Activated T-helper 1 cell treated with anti-CD3 and anti-CD28 coated beads, Interleukin-12 subunit alpha, Interleukin-12 subunit beta, Interleukin-2, Interleukin-4 antibody, amounts not matched to agents 30 ng/mL and 10 ng/mL and 1 ng/mL, durations not matched to agents 14 hours and 24 hours and 36 hours (primary cell): ENCODE results near the gene NANOS2. TPM values are rescaled to one million over a fixed set of nuclear protein-coding genes. Genes with fewer than 3 reads are reported as not detected.

ENCODE experiments used
- DNase-seq: peaks from one replicate; pipeline ENCODE4 v3.0.0; 2021; ENCODE audit warnings: low spot score
- H3K27ac Mint-ChIP-seq: one replicate; pipeline ENCODE4 v1.8.0; 2021; ENCODE audit warnings: mild to moderate bottlenecking, mixed read lengths
- H3K27me3 Mint-ChIP-seq: one replicate; pipeline ENCODE4 v1.8.0; 2022; ENCODE audit warnings: mild to moderate bottlenecking, moderate library complexity, mixed read lengths; ENCODE audit not compliant: insufficient read depth
- H3K36me3 Mint-ChIP-seq: one replicate; pipeline ENCODE4 v1.8.0; 2021; ENCODE audit warnings: low read depth, mixed read lengths
- H3K4me1 Mint-ChIP-seq: one replicate; pipeline ENCODE4 v1.8.0; 2021; ENCODE audit warnings: low read depth, mixed read lengths
- H3K4me3 Mint-ChIP-seq: one replicate; pipeline ENCODE4 v1.8.0; 2021; ENCODE audit warnings: mild to moderate bottlenecking, moderate library complexity, mixed read lengths
- H3K9me3 Mint-ChIP-seq: one replicate; pipeline ENCODE4 v1.8.0; 2021; ENCODE audit warnings: mixed read lengths
- intact Hi-C: fragments of 100-400 bp; cut with micrococcal nuclease; formaldehyde crosslinking; loops from one replicate; pipeline ENCODE4 v1.15.1; 2024
- total RNA-seq: library from RNA; stranded (reverse); gene quantifications from 2 replicates; pipeline ENCODE4 v1.2.3, GENCODE V29; 2022

NANOS2 gene
- not detected in 2 replicates for total RNA-seq

DNA sequence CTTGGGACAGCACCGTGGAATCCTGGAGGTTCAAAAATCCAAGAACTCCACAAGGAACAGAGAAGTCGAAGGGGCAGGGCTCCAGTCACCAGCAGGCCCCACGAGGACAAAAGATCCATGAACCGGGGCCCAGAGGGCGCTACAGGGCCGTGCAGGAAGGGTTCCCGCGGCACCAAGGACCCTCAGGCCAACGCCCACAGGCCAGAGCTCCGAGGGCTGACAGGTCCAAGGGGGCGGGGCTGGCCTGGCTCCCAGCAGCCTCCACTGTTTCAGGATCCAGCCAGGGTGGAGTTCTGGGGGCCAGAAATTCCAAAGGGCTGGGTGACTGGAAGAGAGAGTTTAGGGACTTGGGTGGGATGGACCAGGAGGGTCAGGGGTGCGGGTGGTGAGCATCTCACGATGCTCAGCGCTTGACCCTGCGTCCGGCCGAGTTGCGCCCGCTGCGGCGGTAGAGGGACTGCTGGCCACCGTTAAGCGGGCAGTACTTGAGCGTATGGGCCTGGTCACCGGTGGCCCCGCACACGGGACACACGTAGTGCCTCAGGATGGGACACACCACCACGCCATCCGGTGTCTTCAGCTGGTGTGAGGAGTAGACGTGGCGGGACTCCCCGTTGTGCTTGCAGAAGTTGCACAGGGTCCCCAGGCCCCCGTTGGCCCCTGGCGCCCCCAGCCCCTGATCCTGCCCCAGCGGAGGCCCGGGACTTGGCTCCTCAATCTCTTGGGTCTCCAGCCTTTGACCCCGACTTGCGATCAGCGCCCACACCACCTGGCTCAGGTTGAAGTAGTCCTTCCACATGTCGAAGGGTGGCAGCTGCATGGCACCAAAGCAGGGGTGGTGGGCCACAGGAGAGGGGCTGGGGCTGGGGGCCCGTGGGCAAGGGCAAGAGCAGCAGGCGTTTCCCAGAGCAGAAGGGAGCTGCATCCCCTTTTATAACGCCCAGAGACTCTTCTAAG, at the start of gene NANOS2:
NANOS2 (minus strand) TSS at position 905 of the 957 bp plus-strand sequence; CDS start at position 820, 85 bp downstream.
- Mint-ChIP-seq H3K4me1 (peaks cover 22% of the 10 kb centered on the region), H3K27ac (no peak within 1 kb of the TSS), H3K36me3 (no peaks in the 10 kb centered on the region), H3K9me3 (no peaks in the 10 kb centered on the region), H3K4me3 (no peak within 1 kb of the TSS), H3K27me3 (peaks cover 14% of the 10 kb centered on the region)
- no peak for DNase-seq
- intact Hi-C loops: no loop called here

- H3K27ac Mint-ChIP-seq: no peak overlapping the region
- intact Hi-C loops: no loop called here
- no peak for DNase-seq
- no peaks in the 10 kb centered on the region for H3K4me1 Mint-ChIP-seq
- no peaks in the 10 kb centered on the region for H3K9me3 Mint-ChIP-seq
- no peak overlapping the region for H3K4me3 Mint-ChIP-seq
- H3K36me3 Mint-ChIP-seq: no peaks in the 10 kb centered on the region
- H3K27me3 Mint-ChIP-seq: peaks cover 28% of the 10 kb centered on the region
Observed at GRCh38 chr19:45962021-45962420, 47.4 kb upstream of the NANOS2 start.

- H3K27ac Mint-ChIP-seq: no peak overlapping the region
- no peaks in the 10 kb centered on the region for H3K36me3 Mint-ChIP-seq
- peaks cover 19% of the 10 kb centered on the region for H3K27me3 Mint-ChIP-seq
- H3K4me3 Mint-ChIP-seq: no peak overlapping the region
- intact Hi-C loops: no loop called here
- DNase-seq: no peak
- H3K4me1 Mint-ChIP-seq: no peaks in the 10 kb centered on the region
- H3K9me3 Mint-ChIP-seq: no peaks in the 10 kb centered on the region
Observed at GRCh38 chr19:45960595-45961235, 46.1 kb upstream of the NANOS2 start.

GRCh38 chr19:45959517-45960025, 45.0 kb upstream of the NANOS2 start:
- Mint-ChIP-seq H3K36me3 (no peaks in the 10 kb centered on the region), H3K27me3 (peaks cover 17% of the 10 kb centered on the region), H3K27ac (no peak overlapping the region), H3K9me3 (no peaks in the 10 kb centered on the region), H3K4me1 (peaks cover 9% of the 10 kb centered on the region), H3K4me3 (no peak overlapping the region)
- no peak for DNase-seq
- intact Hi-C loops: no loop called here

DNA sequence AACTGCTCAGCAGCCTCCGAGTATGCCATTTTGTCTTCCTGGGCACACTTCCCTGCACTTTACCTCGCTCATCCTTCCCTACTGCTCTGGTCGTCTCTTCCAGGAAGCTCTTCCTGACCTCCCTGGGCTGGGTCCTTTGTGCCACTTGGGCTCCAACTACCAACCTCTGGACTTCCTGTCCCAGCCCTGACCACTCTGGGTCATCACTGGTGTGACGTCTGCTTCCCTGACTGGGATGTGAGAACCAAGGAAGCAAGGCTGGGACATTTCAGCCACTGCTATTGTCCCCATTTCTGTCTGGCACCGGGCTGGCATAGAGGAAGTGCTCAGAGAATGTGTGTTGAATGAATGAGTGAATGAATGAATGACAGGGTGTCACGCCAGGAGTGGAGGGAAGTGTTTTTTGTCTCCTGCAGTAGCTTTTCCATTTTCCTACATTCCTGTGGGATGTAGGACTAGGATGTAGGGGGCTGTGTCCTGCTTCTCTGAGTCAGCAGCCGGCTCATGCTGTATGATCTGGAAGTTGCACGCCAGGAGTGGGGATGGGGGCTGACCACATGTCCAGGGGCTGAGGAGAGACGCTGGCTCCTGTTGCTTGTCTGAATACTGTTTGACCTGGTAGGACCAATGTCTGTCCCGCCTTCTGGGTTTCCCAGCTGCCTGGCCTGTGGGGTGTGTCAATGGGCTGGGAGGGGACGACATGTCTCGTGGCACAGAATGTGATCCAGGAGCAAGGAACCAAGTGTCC, 44.4 kb upstream of the NANOS2 start:
- no peak overlapping the region for H3K27ac Mint-ChIP-seq
- intact Hi-C loops: no loop called here
- H3K27me3 Mint-ChIP-seq: peaks cover 17% of the 10 kb centered on the region
- no peak overlapping the region for H3K4me3 Mint-ChIP-seq
- H3K4me1 Mint-ChIP-seq: peaks cover 9% of the 10 kb centered on the region
- no peak for DNase-seq
- H3K36me3 Mint-ChIP-seq: no peaks in the 10 kb centered on the region
- no peaks in the 10 kb centered on the region for H3K9me3 Mint-ChIP-seq

DNA sequence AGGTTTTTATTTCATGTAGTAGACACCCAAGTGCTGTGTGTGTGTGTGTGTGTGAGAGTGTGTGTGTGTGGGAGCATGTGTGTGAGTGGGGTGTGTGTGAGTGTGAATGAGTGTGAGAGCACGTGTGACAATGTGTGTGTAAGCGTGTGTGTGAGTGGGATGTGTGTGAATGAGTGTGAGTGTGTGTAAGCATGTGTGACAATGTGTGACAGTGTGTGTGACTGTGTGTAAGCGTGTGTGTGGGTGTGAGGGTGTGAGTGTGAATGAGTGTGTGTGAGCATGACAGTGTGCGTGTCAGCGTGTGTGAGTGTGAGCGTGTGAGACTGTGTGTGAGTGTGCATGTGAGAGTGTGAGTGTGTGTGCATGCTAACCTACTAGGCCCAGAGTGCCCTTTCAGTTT, 43.7 kb upstream of the NANOS2 start:
- peaks cover 11% of the 10 kb centered on the region for H3K4me1 Mint-ChIP-seq
- H3K36me3 Mint-ChIP-seq: no peaks in the 10 kb centered on the region
- intact Hi-C loops: no loop called here
- no peak overlapping the region for H3K4me3 Mint-ChIP-seq
- no peak for DNase-seq
- no peak overlapping the region for H3K27ac Mint-ChIP-seq
- H3K9me3 Mint-ChIP-seq: no peaks in the 10 kb centered on the region
- peaks cover 17% of the 10 kb centered on the region for H3K27me3 Mint-ChIP-seq

- H3K9me3 Mint-ChIP-seq: no peaks in the 10 kb centered on the region
- no peaks in the 10 kb centered on the region for H3K36me3 Mint-ChIP-seq
Observed at GRCh38 chr19:45955905-45956608, 41.5 kb upstream of the NANOS2 start.

GRCh38 chr19:45954156-45954555, 39.6 kb upstream of the NANOS2 start:
- Mint-ChIP-seq H3K9me3 (no peaks in the 10 kb centered on the region), H3K4me3 (no peak overlapping the region), H3K27me3 (peaks cover 9% of the 10 kb centered on the region), H3K27ac (no peak overlapping the region), H3K4me1 (peaks cover 22% of the 10 kb centered on the region), H3K36me3 (no peaks in the 10 kb centered on the region)
- intact Hi-C loops: no loop called here
- no peak for DNase-seq

More at GRCh38 chr19:45955905-45956608, 41.5 kb upstream of the NANOS2 start:
- DNase-seq: no peak
- intact Hi-C loops: no loop called here
- Mint-ChIP-seq H3K27ac (no peak overlapping the region), H3K27me3 (peaks cover 16% of the 10 kb centered on the region), H3K4me3 (no peak overlapping the region), H3K4me1 (peaks cover 22% of the 10 kb centered on the region)

GRCh38 chr19:45953676-45954075, 39.1 kb upstream of the NANOS2 start:
- Mint-ChIP-seq H3K27ac (no peak overlapping the region), H3K27me3 (peaks cover 9% of the 10 kb centered on the region), H3K36me3 (no peaks in the 10 kb centered on the region), H3K4me1 (peaks cover 22% of the 10 kb centered on the region), H3K9me3 (no peaks in the 10 kb centered on the region), H3K4me3 (no peak overlapping the region)
- DNase-seq: no peak
- intact Hi-C loops: no loop called here

- Mint-ChIP-seq H3K4me3 (peak overlapping the region; percentile 72), H3K36me3 (no peaks in the 10 kb centered on the region), H3K4me1 (peaks cover 22% of the 10 kb centered on the region), H3K9me3 (no peaks in the 10 kb centered on the region), H3K27me3 (peaks cover 9% of the 10 kb centered on the region), H3K27ac (peak overlapping the region; percentile 42)
- peak; percentile 40 for DNase-seq
- intact Hi-C loops: no loop called here
Observed at GRCh38 chr19:45952686-45953505, 38.3 kb upstream of the NANOS2 start.

- Mint-ChIP-seq H3K4me1 (peaks cover 22% of the 10 kb centered on the region), H3K27ac (no peak overlapping the region), H3K27me3 (peaks cover 9% of the 10 kb centered on the region), H3K9me3 (no peaks in the 10 kb centered on the region), H3K4me3 (no peak overlapping the region), H3K36me3 (no peaks in the 10 kb centered on the region)
- no peak for DNase-seq
- intact Hi-C loops: no loop called here
Observed at GRCh38 chr19:45952341-45952685, 37.7 kb upstream of the NANOS2 start.

- intact Hi-C loops: no loop called here
- H3K4me3 Mint-ChIP-seq: no peak overlapping the region
- peaks cover 9% of the 10 kb centered on the region for H3K27me3 Mint-ChIP-seq
- H3K36me3 Mint-ChIP-seq: no peaks in the 10 kb centered on the region
- DNase-seq: no peak
- no peak overlapping the region for H3K27ac Mint-ChIP-seq
- no peaks in the 10 kb centered on the region for H3K9me3 Mint-ChIP-seq
- H3K4me1 Mint-ChIP-seq: peaks cover 8% of the 10 kb centered on the region
Observed at GRCh38 chr19:45947926-45948325, 33.3 kb upstream of the NANOS2 start.
